K562 (cell line): Measurements from ENCODE around the gene RUSC2.

Experiments used
- CTCF ChIP-seq, 3 experiments: IDR thresholded peaks in 2 of 3; conservative IDR thresholded peaks in 1 of 3; 2 replicates each; pipeline ENCODE4 v1.5.1; 2011 to 2012; ENCODE audit warnings: low read length in 3 of 3, mild to moderate bottlenecking in 3 of 3, control low read depth in 2 of 3, improper control_type of control experiment in 1 of 3, inconsistent platforms in 1 of 3, low read depth in 1 of 3, mixed read lengths in 1 of 3, moderate library complexity in 1 of 3; ENCODE audit not compliant: insufficient read depth in 2 of 3
- NFIX ChIP-seq: fragments of 250-450 bp; sonication (Bioruptor Pico); IDR thresholded peaks from 2 replicates; pipeline ENCODE4 v1.4.0; 2020; ENCODE audit warnings: low read depth, mild to moderate bottlenecking, moderate library complexity
- RBBP5 ChIP-seq: fragments of 200-600 bp; sonication (generic); IDR thresholded peaks from 2 replicates; pipeline ENCODE4 v1.6.1; 2012; ENCODE audit warnings: borderline replicate concordance, mild to moderate bottlenecking, low read length, control low read depth, inconsistent platforms; ENCODE audit not compliant: insufficient read depth, poor library complexity, severe bottlenecking
- TAL1 ChIP-seq: fragments of 450-650 bp; IDR thresholded peaks from 2 replicates; pipeline ENCODE4 v1.6.1; 2016; ENCODE audit warnings: mild to moderate bottlenecking
- USF2 ChIP-seq: sonication (generic); formaldehyde crosslinking; IDR thresholded peaks from 2 replicates; pipeline ENCODE4 v1.5.0; 2020; ENCODE audit warnings: missing genetic modification reagents
- ZC3H4 ChIP-seq: sonication (generic); formaldehyde crosslinking; IDR thresholded peaks from 2 replicates; pipeline ENCODE4 v1.9.0; 2021; ENCODE audit warnings: missing genetic modification reagents, borderline replicate concordance
- ZNF224 ChIP-seq: sonication (generic); formaldehyde crosslinking; IDR thresholded peaks from 2 replicates; pipeline ENCODE4 v1.8.0; 2022; ENCODE audit warnings: mild to moderate bottlenecking, missing genetic modification reagents

- no peak for TF ChIP-seq NFIX (CRISPR knock-in tag)
- TF ChIP-seq CTCF (IDR thresholded peaks at IDR 0.05 in 2 of 3, conservative IDR thresholded peaks at IDR 0.05 in 1 of 3; ENCODE audit: insufficient read depth in 2 of 3, low read depth in 1 of 3, low read length in 3 of 3): no peak
- no peak for TF ChIP-seq TAL1
- no peak for TF ChIP-seq RBBP5
- no peak for TF ChIP-seq USF2
- no peak for TF ChIP-seq ZNF224 (CRISPR knock-in tag)
- TF ChIP-seq ZC3H4 (CRISPR knock-in tag): no peak
Observed at GRCh38 chr9:35506359-35506758, 16.4 kb downstream of the RUSC2 start.
